Hindlimb muscle (tissue), 1 donor: ENCODE measurements around the gene DDX5. TPM values are rescaled to one million over a fixed set of nuclear protein-coding genes. Genes with fewer than 3 reads are reported as not detected.
"Not testable (repeated sequence)": the region's sequence is repeated elsewhere in the genome, so short reads cannot be mapped to it uniquely, and the experiment has no call there.

Experiments used
- DNase-seq: peaks from one replicate; pipeline ENCODE4 v3.0.0-alpha.2; 2013
- polyA plus RNA-seq: library from polyadenylated mRNA; unstranded; fragments of 120-200 nt; gene quantifications from one replicate; pipeline ENCODE4 v1.2.1, GENCODE V29; 2013; ENCODE audit not compliant: insufficient read length

The DDX5 gene
- polyA plus RNA-seq, 1 donor: 372 TPM

DNA sequence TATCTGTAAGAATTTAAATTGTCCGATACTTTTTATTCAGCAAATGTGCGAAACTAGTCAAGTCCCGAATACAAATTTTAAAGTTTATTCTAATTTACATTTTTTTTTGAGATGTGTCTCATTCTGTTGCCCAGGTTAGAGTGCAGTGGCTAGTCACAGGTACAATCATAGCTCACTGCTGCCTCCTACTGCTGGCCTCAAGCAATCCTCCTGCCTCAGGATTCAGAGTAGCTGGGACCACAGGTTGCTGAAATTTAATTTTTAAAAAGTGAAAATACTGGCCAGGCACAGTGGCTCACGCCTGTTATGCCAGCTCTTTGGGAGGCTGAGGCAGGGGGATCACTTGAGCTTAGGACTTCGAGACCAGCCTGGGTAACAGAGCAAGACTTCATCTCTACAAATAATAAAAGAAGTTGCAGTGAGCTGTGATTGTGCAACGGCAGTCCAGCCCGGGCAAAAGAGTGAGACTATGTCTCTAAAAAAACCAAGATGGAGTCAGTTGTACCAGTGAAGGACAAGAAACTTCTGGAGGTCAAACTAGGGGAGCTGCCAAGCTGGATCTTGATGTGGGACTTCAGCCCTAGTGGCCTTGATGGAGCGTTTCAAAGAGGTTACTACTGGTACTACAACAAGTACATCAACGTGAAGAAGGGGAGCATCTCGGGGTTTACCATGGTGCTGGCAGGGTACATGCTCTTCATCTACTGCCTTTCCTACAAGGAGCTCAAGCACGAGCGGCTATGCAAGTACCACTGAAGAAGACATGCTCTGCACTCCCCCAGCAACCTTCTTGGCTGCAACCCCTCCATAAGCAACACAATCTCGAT is 14.8 kb downstream of the DDX5 start:
- DNase-seq: no peak

- DNase-seq: no peak
These were observed 17.8 kb downstream of the DDX5 start for GRCh38 chr17:64488301-64488700.

GRCh38 chr17:64484380-64484779 is 21.7 kb downstream of the DDX5 start:
- no peak for DNase-seq

DNA sequence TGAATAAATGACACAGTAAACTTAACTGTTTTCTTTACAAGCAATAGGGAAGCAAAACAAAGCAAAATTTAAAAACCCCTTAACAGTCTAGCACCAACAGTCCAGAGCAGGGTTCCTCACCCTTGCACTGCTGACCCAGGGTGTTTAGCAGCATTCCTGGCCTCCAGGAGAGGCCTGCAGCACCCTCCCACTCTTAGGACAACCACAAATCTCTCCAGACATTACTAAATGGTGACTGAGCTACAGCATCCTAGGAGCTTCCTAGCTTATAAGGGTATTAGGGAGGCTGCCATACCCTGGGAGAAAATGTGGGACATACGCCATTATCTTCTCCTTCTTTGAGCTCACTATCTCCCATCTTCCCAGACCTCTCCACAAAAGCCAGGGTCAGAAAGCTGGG is 25.1 kb downstream of the DDX5 start:
- no peak for DNase-seq

- DNase-seq: no peak
These were observed 28.2 kb downstream of the DDX5 start for GRCh38 chr17:64477849-64478248.

DNA sequence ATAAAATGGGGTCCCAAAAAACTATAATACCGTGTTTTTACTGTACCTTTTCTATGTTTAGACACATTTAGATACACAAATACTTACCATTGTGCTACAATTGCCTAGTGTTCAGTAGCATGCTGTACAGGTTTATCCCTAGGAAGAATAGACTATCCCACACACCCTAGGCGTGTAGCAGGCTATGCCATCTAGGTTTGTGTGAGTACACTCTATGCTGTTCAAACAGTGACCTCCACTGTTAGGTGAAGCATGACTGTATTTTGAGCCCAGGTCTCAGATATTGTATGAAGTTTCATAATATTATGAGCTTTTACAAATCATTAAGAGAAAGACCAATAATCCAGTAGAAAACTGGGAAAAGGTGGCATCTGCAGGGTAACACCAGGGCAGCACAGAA is 33.5 kb downstream of the DDX5 start:
- no peak for DNase-seq

GRCh38 chr17:64471440-64471839 is 34.6 kb downstream of the DDX5 start:
- no peak for DNase-seq

GRCh38 chr17:64470625-64471024 is 35.5 kb downstream of the DDX5 start:
- no peak for DNase-seq

- DNase-seq: not testable (repeated sequence)
These were observed 39.3 kb downstream of the DDX5 start for GRCh38 chr17:64466834-64467233.

DNA sequence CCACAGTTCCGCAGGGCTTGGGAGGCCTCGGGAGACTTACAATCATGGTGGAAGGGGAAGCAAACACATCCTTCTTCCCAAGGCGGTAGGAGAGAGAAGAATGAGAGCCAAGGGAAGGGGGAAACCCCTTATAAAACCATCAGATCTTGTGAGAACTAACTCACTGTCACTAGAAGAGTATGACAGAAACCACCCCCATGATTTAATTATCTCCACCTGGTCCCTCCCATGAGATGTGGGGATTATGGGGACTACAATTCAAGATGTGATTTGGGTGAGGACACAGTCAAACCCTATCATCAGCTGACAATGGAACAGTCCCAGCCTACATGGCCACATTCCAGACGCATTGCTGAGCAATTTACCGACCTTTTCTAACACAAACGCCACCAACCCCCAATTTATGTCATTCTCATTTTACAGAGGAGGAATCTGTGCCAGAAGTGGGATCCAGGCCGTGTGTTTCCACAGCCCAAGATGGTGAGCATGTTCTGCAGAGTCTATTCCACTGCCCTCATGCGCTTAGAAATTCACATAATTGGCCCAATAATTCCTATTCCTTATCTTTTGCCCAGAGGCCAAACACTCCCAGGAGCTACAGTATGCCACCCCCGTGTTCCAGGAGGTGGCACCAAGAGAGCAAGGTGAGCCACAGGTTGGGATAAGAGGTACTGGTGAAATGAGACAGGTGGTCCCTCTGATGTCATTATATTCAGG is 39.9 kb downstream of the DDX5 start:
- no peak for DNase-seq

DNA sequence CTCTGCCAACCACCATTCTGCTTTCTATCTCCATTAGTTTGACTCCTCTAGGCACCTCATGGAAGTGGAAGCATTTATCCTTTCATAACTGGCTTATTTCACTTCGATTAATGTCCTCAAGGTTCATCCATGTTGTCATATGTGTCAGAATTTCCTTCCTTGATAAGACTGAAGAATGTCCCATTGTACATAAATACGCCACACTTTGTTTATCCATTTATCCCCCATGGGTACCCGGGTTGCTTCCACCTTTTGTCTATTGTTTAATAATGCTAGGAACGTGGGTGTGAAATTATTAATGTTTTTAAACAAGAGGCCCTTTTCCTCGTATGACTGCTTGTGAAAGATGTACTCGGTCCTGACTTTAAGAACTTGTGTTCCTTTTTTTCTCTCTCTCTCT is 44.3 kb downstream of the DDX5 start:
- no peak for DNase-seq

DNA sequence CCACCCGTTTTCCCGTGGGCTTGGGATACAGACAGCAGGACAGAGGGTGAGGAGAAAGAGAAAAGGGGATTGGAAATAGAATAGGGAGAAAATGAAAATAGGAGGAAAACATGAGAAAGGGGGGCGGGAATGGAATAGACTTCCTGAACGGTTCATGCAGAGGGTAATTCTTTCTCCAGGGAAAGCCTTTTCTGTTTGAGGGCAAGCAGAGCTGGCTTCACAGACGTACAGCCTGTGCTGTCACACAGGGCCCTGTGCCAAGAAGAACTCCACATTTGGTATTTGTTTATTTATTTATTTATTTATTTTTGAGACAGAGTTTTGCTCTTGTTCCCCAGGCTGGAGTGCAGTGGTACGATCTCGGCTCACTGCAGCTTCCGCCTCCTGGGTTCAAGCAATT is 45.1 kb downstream of the DDX5 start:
- peak; percentile 48 for DNase-seq

DNA sequence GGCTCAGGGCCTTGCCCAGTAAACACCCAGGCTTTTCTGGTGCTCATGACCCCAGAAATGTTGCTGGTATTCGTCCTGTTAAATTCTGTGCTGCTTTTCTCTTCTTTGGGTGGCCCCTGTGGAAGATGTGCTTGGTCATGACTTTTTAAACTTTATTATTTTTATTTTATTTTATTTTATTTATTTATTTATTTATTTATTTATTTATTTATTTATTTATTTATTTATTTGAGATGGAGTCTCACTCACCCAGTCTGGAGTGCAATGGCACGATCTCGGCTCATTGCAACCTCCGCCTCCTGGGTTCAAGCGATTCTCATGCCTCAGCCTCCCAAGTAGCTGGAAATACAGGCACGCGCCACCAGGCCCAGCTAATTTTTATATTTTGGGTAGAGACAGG is 46.3 kb downstream of the DDX5 start:
- DNase-seq: not testable (repeated sequence)

DNA sequence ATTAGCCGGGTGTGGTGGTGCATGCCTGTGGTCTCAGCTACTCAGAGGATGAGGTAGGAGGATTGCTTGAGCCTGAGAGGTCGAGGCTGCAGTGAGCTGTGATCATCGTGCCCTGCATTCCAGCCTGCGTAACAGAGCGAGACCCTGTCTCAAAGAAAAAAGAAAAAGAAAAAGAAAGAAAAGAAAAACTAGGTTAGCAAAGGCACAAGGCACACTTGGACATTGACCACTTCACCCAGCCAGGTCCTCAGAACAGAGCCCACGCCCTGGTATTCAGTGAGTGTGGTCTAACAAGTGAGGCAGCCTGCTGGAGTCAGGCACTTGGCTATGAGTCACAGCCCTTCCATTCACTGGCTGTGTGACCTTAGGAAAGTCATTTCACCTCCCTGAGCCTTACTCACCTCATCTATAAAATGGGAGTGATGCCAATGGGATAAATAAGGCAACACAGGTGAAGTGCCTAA is 46.8 kb downstream of the DDX5 start:
- DNase-seq: no peak

DNA sequence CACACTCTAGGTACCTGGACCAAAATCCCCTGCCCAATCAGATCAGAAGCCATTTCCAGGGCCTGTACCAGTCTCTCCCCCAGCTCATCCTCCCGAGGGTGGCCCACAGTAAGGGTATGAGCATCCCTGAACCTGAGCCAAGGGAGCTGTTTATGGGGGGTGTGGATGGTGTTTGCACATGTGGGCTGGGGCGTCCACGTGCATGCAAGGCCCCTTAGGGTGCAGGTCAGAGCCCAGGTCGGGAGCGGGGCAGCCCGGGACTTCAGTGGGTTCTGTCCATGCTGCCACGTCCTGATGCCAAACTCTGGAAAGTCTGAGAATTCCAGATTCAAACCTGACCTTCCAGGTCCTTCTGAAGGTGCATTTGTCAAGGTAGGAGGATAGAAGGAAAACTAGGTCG is 47.3 kb downstream of the DDX5 start:
- DNase-seq: no peak

GRCh38 chr17:64457156-64457555 is 48.9 kb downstream of the DDX5 start:
- no peak for DNase-seq

DNA sequence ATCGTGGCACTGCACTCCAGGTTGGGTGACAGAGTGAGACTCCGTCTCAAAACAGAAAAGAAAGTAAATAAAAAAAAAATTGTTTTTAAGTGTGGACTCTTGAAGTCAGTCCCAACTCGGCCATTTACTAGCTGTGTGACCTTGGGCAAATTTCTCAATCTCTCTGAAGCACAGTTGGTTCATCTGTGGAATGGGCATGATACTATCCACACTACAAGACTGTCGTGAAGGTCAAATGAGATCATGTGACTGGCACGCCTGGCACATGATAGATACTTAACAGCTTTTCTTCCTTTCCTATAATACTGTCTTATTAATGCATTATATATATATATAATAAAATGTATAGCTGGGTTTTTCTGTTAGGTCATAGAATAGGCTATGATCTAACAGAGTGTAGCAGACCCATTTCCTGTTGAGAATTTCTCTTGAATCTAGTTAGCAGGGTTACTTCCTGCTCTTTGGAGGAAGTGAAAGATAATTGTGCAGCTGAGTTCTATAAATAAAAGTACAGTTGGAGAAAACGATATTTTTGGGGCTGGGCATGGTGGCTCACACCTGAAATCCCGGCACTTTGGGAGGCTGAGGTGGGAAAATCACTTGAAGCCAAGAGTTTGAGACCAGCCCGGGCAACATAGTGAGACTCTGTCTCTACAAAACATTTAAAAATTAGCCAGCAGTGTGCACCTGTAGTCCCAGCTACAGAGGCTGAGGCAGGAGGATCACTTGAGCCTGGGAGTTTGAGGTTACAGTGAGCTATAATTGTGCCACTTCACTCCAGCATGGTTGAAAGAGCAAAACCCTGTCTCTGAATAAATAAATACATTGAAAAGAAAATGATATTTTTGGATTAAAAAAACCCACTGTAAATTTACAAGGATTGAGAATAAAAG is 49.9 kb downstream of the DDX5 start:
- DNase-seq: no peak

GRCh38 chr17:64449545-64449944 is 56.5 kb downstream of the DDX5 start:
- no peak for DNase-seq

- DNase-seq: peak; percentile 19
These were observed 57.2 kb downstream of the DDX5 start, which contains the start of gene MILR1 for GRCh38 chr17:64448665-64449512. Gene MILR1 (plus strand): TSS chr17:64449115. CDS start chr17:64449169, 54 bp downstream.
